ENCODE measurements around the gene ZNF445.
A peak's percentile ranks its signal among the peaks of the same experiment; 100 is the strongest.
"Not testable (repeated sequence)": the region's sequence is repeated elsewhere in the genome, so short reads cannot be mapped to it uniquely, and the experiment has no call there.

The ZNF445 gene

DNA sequence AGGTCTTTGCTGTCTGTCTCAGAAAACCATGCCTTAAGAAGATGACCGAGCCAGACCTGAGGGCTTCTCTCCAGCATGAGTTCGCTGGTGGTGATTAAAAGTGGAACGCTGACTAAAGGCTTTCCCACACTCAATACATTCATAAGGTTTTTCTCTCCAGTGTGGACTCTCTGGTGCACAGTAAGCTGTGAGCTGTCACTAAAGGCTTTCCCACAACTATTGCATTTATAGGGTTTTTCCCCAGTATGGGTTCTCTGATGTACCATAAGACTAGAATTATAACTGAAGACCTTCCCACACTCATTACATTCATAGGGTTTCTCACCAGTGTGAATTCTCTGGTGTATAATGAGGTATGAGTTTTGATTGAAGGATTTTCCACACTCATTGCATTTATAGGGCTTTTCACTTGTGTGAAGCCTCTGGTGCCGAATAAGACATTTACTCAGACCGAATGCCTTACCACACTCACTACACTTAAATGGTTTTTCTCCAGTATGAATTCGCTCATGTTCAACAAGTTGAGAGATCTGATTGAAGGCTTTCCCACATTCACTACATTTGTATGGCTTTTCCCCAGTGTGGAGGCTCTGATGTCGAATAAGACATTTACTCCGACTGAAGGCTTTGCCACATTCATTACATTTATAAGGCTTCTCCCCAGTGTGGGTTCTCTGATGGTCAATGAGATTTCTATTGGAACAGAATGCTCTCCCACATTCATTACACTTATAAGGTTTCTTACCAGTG is 21.9 kb upstream of the ZNF445 start:
- H3K4me1 Mint-ChIP-seq = no peaks in the 10 kb centered on the region

DNA sequence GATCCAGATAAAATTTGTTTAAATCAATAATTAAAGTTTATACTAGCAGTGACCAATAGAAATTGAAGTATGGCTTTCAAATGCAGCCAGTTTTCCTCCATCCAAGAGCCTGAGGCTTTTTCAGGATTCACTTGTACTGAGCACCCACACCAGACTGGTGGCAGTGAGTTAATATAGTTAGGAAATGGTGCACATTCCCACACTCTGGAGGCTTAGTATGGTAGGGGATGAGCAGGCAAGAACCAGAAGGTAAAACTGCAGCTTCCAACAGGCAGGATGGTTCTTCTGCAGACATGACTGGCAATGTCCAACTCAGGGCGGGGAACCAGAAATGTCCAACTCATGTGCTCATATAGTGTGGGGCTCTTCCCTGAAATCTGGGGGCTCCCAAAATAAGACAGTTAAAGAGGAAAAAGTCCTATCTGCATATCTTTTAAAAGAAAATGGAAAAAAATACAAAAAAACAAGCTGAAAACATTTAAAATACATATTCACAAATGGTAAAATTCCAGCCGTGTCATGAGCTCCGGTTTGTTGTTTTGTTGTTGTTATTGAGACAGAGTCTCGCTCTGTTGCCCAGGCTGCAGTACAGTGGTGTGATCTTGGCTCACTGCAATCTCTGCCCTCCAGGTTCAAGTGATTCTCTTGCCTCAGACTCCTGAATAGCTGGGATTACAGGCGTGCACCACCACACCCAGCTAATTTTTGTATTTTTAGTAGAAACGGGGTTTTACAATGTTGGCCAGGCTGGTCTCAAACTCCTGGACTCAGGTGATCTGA is 18.4 kb upstream of the ZNF445 start:
- Mint-ChIP-seq H3K27ac (no peak overlapping the region), H3K27me3 (no peaks in the 10 kb centered on the region), H3K4me1 (no peaks in the 10 kb centered on the region), H3K9me3 (peaks cover 41% of the 10 kb centered on the region), H3K4me3 (no peak overlapping the region), H3K36me3 (ENCODE audit: low read depth) (peaks cover 84% of the 10 kb centered on the region)
- no peak for ATAC-seq
- DNase-seq = no peak

More for the DNA sequence above, 21.9 kb upstream of the ZNF445 start:
- Mint-ChIP-seq H3K27me3 (no peaks in the 10 kb centered on the region), H3K9me3 (peaks cover 46% of the 10 kb centered on the region), H3K27ac (no peak overlapping the region), H3K4me3 (no peak overlapping the region), H3K36me3 (ENCODE audit: low read depth) (peaks cover 87% of the 10 kb centered on the region)
- ATAC-seq (no peak), DNase-seq (no peak)

DNA sequence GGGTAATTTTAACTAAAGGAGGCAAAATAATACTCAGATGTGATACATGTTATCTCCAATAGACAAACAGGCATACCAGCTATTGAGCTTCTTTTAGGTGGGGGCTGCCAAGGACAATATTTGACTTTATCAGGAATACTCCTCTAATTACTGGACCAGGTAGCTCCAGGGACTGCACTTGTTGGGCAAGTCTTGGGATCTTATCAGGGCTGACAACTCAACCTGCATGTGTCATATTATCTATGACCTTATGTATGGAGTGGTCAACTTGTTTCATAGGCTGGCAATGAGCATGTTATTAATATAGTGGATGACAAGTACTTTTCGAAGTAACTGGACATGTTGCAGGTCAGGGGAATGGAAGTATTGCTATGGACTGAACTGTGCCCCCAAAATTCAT is 15.0 kb upstream of the ZNF445 start:
- Mint-ChIP-seq H3K9me3 (peaks cover 37% of the 10 kb centered on the region), H3K27ac (no peak overlapping the region)

DNA sequence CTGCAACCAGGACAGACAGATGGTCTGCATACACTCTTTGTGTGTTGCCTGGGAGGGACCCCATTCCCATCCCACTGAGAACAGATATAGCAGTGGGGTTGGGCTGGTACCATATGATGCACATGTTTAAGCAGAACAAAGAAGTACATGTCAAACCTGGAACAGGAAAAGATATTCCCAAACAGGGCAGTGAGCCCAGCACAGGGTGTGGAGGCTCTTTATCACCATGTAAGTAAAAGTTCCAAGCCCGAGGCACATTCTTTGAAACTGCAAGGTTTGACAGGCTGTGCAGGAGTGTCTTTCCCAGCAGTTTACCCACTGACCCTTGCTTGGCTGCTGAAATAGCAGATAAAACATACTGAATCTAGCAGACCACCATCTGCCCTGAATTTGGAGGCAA is 5.3 kb upstream of the ZNF445 start:
- Mint-ChIP-seq H3K9me3 (peaks cover 29% of the 10 kb centered on the region), H3K27me3 (no peaks in the 10 kb centered on the region), H3K36me3 (ENCODE audit: low read depth) (no peaks in the 10 kb centered on the region), H3K4me1 (peaks cover under 1% of the 10 kb centered on the region), H3K4me3 (no peak overlapping the region), H3K27ac (no peak overlapping the region)
- DNase-seq = no peak
- no peak for ATAC-seq

More for the DNA sequence above, 15.0 kb upstream of the ZNF445 start:
- no peak for ATAC-seq
- no peaks in the 10 kb centered on the region for H3K4me1 Mint-ChIP-seq
- peaks cover 57% of the 10 kb centered on the region for H3K36me3 Mint-ChIP-seq (ENCODE audit: low read depth)
- H3K4me3 Mint-ChIP-seq = no peak overlapping the region
- H3K27me3 Mint-ChIP-seq = no peaks in the 10 kb centered on the region
- DNase-seq = no peak

DNA sequence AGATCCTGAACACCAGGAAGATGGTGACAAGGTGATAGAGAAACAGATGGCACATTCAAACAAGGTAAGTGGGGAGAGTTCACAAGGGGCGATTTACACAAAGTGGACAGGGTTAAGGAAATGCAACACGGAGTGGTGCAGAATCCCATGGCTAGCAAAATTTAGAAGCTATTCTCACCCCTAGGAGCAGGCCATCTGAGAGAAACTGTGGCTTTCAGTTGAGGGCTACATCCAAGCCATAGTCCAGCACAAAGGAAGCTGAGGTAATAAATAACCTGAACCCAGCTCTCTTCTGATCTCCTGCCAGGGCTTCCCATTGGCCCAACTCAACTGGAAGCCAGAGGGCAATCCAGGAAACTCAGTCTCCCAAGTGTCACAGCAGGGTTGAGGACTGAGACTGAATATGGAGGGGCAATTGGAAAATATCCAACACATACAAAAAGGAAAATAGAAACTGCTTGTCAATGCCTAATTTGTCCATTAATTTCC is 1.2 kb upstream of the ZNF445 start:
- no peaks in the 10 kb centered on the region for H3K9me3 Mint-ChIP-seq
- H3K36me3 Mint-ChIP-seq (ENCODE audit: low read depth) = peaks cover 1% of the 10 kb centered on the region
- peak overlapping the region; percentile 83 for H3K4me3 Mint-ChIP-seq
- no peaks in the 10 kb centered on the region for H3K27me3 Mint-ChIP-seq
- no peak for DNase-seq
- ATAC-seq = no peak
- H3K4me1 Mint-ChIP-seq = peaks cover 20% of the 10 kb centered on the region
- H3K27ac Mint-ChIP-seq = no peak overlapping the region

DNA sequence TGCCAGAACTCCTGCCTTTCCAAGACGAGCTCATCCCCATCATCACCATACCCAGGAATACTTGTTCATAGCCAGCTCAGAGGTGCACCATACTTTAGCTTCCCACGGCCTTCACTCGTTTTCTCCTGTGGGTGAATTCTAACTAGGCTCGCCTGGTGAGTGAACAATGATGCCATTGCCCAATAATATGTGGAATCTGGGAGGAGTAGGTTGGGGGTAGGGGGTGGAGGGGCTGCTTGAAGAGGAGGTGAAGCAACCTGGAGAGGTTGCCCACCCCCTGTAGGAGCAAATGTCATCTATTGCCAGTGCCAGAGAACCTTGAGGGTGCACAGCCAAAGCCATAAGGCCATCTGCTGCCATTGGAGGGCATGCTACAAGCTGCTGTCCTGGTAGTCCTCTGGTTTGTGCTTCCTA is 592 bp upstream of the ZNF445 start:
- peaks cover 1% of the 10 kb centered on the region for H3K36me3 Mint-ChIP-seq (ENCODE audit: low read depth)

DNA sequence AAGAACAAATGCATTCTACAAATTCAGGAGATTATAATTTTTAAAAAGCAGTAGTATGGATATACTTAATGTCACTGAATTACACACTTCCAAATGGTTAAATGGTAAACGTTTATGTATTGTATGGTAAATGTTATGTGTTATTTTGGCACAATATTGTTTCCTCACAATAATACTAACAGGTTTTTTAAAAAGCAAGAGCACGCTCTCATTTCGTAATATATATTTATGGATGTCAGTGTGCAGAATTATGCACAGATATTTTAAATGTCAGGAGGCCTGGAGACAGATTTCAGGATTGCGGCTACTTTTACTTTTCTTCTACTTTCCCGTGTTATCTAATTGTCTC is 533 bp downstream of the ZNF445 start:
- H3K27ac Mint-ChIP-seq = peak overlapping the region; percentile 57
- peaks cover 24% of the 10 kb centered on the region for H3K4me1 Mint-ChIP-seq
- no peak for ATAC-seq

More for the DNA sequence above, 592 bp upstream of the ZNF445 start:
- Mint-ChIP-seq H3K4me1 (peaks cover 20% of the 10 kb centered on the region), H3K27ac (peak overlapping the region; percentile 76), H3K9me3 (no peaks in the 10 kb centered on the region), H3K27me3 (no peaks in the 10 kb centered on the region), H3K4me3 (peak overlapping the region; percentile 83)
- DNase-seq (no peak), ATAC-seq (no peak)

DNA sequence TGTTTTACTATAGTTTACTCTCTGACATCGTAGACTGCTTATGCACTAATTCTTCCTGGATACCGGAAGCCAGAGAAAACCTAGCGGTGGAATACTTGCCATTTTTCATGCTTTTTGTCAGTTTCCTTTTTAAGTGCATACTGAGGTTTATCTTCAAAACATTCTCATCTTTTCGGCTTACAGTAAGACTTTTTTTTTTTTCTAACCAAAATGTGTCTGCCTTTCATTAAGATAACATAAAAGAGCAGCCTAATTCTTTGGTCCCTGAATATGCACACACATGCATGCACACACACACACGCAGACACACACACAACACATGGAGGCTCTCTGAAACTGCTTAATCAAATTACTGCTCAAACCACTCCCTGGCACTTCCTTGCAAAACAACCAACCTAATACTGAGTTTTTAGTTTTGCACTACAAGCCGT is 1.3 kb downstream of the ZNF445 start:
- no peaks in the 10 kb centered on the region for H3K27me3 Mint-ChIP-seq
- DNase-seq (no peak), ATAC-seq (no peak)
- peaks cover 30% of the 10 kb centered on the region for H3K4me1 Mint-ChIP-seq
- H3K4me3 Mint-ChIP-seq = peak overlapping the region; percentile 83
- H3K36me3 Mint-ChIP-seq (ENCODE audit: low read depth) = peaks cover 2% of the 10 kb centered on the region
- H3K27ac Mint-ChIP-seq = peak overlapping the region; percentile 57
- no peaks in the 10 kb centered on the region for H3K9me3 Mint-ChIP-seq

More for the DNA sequence above, 533 bp downstream of the ZNF445 start:
- Mint-ChIP-seq H3K27me3 (no peaks in the 10 kb centered on the region), H3K36me3 (ENCODE audit: low read depth) (peaks cover 1% of the 10 kb centered on the region), H3K9me3 (no peaks in the 10 kb centered on the region), H3K4me3 (peak overlapping the region; percentile 83)
- DNase-seq = no peak

DNA sequence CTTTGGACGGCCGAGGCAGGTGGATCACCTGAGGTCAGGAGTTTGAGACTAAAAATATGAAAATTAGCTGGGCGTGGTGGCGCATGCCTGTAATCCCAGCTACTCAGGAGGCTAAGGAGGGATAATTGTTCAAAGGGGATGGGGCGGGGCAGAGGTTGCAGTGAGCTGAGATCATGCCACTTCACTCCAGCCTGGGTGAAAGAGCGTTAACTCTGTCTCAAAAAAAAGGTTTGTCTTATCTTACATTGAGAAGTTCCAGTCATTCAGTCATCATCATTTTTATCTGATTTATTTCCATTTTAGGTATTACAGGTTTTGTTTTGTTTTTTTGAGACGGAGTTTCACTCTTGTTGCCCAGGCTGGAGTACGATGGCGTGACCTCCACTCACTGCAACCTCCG is 2.6 kb downstream of the ZNF445 start:
- DNase-seq; H3K4me3 Mint-ChIP-seq; H3K27ac Mint-ChIP-seq; ATAC-seq; H3K9me3 Mint-ChIP-seq; H3K27me3 Mint-ChIP-seq; H3K36me3 Mint-ChIP-seq (ENCODE audit: low read depth): not testable (repeated sequence)
- peaks cover 35% of the 10 kb centered on the region for H3K4me1 Mint-ChIP-seq

DNA sequence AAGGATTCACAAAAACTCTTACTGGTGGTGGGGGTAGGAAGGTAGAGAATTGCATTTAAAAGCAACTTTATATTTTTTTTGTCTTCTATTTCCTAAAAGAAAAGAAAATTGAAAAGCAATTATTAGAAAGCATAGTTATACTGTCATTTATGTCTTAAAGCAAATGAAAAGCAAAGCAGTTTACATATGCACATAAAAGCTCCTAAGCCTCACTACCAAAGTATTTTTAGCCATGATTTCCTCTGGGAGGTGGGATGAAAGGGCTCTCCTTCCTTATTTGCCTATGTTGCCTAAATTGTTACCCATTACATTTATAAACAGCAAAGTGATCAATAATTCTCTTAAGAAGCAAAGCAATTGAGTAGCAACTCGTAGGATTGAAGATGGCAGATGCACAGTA is 7.0 kb downstream of the ZNF445 start:
- Mint-ChIP-seq H3K36me3 (ENCODE audit: low read depth) (peaks cover 16% of the 10 kb centered on the region), H3K9me3 (no peaks in the 10 kb centered on the region), H3K4me1 (peaks cover 34% of the 10 kb centered on the region), H3K27ac (peak overlapping the region; percentile 8), H3K27me3 (no peaks in the 10 kb centered on the region), H3K4me3 (no peak overlapping the region)
- ATAC-seq (no peak), DNase-seq (no peak)

DNA sequence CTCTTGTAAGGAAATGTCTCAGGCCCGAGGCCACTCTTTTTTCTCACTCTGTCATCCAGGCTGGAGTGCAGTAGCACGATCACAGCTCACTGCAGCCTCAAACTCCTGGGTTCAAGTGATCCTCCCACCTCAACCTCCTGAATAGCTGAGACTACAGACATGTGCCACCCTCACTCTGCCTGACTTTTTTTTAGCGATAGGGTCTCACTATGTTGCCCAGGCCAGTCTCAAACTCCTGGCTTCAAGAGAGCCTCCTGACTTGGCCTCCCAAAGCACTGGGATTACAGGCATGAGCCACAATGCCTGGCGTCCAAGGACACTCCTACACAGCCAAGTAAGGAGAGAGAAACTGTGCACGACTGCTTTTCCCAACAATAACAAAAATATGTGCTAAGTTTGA is 7.6 kb downstream of the ZNF445 start:
- Mint-ChIP-seq H3K4me1 (peaks cover 31% of the 10 kb centered on the region), H3K27me3 (no peaks in the 10 kb centered on the region), H3K9me3 (no peaks in the 10 kb centered on the region), H3K36me3 (ENCODE audit: low read depth) (peaks cover 20% of the 10 kb centered on the region), H3K4me3 (no peak overlapping the region), H3K27ac (no peak overlapping the region)
- DNase-seq (no peak), ATAC-seq (no peak)

DNA sequence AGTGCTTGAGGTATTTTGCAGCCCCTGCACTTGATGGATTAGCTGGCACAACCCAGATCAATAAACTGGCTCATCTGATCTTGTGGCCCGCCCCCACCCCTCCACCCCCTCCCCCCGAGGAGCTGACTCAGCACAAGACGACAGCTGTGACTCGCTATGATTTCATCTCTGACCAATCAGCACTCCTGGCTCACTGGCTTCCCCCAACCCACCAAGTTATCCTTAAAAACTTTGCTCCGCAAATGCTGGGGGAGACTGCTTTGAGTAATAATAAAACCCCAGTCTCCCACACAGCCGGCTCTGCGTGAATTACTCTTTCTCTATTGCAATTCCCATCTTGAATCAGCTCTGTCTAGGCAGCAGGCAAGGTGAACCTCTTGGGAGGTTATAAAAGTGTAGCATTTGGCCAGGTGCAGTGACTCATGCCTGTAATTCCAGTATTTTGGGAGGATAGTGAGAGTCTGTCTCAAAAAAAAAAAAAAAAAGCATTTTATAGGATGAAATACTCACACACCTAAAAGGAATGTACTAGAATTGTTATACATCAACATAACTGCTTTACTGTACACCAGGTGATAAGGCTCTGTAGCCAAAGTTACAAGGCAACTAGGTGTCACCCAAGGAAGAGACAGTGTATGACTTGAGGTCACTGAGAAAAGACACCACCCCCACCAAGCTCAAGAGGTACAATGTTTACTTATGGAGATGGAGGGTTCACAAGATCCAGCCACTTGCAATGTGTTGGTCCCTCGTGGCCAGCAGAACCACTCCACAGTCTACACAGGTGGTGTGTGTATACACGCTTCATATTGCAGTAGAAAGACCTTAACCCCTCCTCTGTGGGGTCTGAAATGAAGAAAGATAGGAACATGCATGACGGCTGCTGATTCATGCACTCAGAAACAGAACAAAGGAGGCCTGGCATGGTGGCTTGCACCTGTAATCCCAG is 8.6 kb downstream of the ZNF445 start:
- Mint-ChIP-seq H3K27me3 (no peaks in the 10 kb centered on the region), H3K4me1 (peaks cover 26% of the 10 kb centered on the region), H3K27ac (peak overlapping the region; percentile 14), H3K4me3 (no peak overlapping the region), H3K9me3 (no peaks in the 10 kb centered on the region), H3K36me3 (ENCODE audit: low read depth) (peaks cover 22% of the 10 kb centered on the region)
- no peak for ATAC-seq
- no peak for DNase-seq

DNA sequence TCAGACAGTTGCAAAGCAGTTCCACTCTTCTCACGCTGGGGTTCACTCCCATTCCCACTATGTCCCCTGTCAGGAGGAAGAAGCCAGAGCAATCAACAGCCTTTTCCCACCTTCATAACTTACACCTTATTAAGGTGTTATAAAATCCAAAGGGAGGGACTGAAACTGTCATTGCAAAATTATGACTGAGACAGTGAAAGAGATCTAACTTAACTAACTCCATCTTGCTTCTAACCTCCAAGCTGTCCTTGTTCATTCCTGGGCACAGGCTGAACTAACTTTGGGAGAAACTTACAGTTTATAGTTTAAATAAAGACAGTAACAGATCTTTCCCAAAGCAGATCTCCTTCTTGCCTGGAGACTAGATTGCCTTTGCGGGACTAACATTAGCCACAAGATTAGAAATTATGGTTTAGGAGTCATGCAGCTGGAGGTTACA is 9.4 kb downstream of the ZNF445 start:
- DNase-seq, ATAC-seq, H3K9me3 Mint-ChIP-seq, H3K27ac Mint-ChIP-seq, H3K27me3 Mint-ChIP-seq, H3K4me3 Mint-ChIP-seq: not testable (repeated sequence)
- peaks cover 28% of the 10 kb centered on the region for H3K36me3 Mint-ChIP-seq (ENCODE audit: low read depth)
- H3K4me1 Mint-ChIP-seq = peaks cover 25% of the 10 kb centered on the region

DNA sequence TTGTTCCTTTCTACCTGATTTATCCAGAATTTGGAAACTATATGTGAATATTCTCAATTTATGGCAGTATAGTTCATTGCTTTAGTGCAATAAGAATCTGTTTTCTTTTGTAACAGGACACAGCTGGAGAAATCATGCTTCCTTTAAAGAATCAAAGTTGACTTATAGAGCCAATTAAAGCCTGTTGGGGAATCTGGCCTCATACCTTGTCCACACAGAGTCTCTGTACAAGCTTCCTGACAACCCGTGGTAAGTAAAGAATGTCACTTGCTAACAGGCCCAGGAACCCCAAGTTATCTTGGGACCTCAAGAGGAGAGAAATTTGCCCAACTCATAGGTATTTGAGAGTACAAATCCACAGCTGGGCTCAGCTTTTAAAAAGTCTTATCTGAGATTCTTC is 10.2 kb downstream of the ZNF445 start:
- Mint-ChIP-seq H3K27ac (no peak overlapping the region), H3K4me1 (peaks cover 22% of the 10 kb centered on the region), H3K27me3 (no peaks in the 10 kb centered on the region), H3K4me3 (no peak overlapping the region), H3K9me3 (no peaks in the 10 kb centered on the region), H3K36me3 (ENCODE audit: low read depth) (peaks cover 33% of the 10 kb centered on the region)
- no peak for DNase-seq
- no peak for ATAC-seq
